DND-41 (cell line): ENCODE measurements around the gene NDRG4.

Source experiments
- EZH2 ChIP-seq: IDR thresholded peaks from 3 replicates; pipeline ENCODE4 v1.6.1; 2012; ENCODE audit warnings: borderline replicate concordance, low read depth, mild to moderate bottlenecking, moderate library complexity, low read length, inconsistent platforms; ENCODE audit not compliant: severe bottlenecking
- TF ChIP-seq, protein P1 (sequence below): IDR thresholded peaks from 2 replicates; pipeline ENCODE4 v1.5.1; 2012; ENCODE audit warnings: borderline replicate concordance, low read length, moderate library complexity, mild to moderate bottlenecking; ENCODE audit not compliant: poor library complexity, severe bottlenecking; ENCODE audit errors: extremely low read depth

DNA sequence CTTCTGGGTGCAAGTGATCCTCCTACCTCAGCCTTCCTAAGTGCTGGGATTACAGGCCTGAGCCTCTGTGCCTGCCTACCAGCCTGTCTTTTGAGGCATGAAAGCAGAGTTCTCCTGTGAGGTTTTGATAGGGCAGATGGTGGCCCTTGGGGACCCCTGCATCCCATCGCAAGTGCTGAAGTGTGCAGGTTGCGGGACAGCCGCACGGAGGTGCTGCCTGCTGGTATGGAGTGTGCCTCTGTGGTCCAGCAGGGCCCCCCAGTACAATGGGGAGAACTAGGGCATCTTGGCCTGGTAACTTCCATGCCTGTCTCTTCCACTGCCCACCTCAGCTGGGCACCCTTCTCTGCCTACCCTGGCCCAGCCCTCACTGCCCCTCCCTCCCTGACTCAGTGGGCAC lies 9.9 kb upstream of the NDRG4 start:
- TF ChIP-seq, protein P1, sequence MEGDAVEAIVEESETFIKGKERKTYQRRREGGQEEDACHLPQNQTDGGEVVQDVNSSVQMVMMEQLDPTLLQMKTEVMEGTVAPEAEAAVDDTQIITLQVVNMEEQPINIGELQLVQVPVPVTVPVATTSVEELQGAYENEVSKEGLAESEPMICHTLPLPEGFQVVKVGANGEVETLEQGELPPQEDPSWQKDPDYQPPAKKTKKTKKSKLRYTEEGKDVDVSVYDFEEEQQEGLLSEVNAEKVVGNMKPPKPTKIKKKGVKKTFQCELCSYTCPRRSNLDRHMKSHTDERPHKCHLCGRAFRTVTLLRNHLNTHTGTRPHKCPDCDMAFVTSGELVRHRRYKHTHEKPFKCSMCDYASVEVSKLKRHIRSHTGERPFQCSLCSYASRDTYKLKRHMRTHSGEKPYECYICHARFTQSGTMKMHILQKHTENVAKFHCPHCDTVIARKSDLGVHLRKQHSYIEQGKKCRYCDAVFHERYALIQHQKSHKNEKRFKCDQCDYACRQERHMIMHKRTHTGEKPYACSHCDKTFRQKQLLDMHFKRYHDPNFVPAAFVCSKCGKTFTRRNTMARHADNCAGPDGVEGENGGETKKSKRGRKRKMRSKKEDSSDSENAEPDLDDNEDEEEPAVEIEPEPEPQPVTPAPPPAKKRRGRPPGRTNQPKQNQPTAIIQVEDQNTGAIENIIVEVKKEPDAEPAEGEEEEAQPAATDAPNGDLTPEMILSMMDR = no peak
- TF ChIP-seq EZH2 = no peak
